ENCODE results near the gene TMC3.

DNA sequence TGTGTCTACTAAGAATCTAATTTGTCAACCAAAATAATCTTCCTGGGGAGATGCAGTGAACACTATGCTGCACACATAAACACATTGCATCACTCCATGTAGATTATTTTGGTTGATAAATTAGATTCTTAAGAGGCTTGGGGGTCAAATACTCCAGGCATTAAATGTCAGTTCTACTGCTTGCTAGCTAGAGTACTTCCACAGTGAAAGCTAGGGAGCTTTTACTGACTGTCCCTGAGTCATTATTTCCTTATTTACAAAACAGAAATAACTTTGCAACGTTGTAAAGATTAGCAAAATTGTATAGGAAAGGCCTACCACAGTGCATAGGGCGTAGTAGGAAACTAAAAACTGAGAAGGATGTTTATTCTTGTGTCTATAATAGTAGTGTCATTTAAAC, 12.9 kb upstream of the TMC3 start:
- TF ChIP-seq, protein P1, sequence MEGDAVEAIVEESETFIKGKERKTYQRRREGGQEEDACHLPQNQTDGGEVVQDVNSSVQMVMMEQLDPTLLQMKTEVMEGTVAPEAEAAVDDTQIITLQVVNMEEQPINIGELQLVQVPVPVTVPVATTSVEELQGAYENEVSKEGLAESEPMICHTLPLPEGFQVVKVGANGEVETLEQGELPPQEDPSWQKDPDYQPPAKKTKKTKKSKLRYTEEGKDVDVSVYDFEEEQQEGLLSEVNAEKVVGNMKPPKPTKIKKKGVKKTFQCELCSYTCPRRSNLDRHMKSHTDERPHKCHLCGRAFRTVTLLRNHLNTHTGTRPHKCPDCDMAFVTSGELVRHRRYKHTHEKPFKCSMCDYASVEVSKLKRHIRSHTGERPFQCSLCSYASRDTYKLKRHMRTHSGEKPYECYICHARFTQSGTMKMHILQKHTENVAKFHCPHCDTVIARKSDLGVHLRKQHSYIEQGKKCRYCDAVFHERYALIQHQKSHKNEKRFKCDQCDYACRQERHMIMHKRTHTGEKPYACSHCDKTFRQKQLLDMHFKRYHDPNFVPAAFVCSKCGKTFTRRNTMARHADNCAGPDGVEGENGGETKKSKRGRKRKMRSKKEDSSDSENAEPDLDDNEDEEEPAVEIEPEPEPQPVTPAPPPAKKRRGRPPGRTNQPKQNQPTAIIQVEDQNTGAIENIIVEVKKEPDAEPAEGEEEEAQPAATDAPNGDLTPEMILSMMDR (optimal IDR thresholded peaks at IDR 0.05 in 1 of 3, IDR thresholded peaks at IDR 0.05 in 1 of 3, conservative IDR thresholded peaks at IDR 0.05 in 1 of 3; ENCODE audit: extremely low read depth in 1 of 3, insufficient read depth in 2 of 3, low read length in 3 of 3): no peak
- no peak for TF ChIP-seq EZH2 (IDR thresholded peaks at IDR 0.05; ENCODE audit: low read length)

Measured in keratinocyte (primary cell).